Gastrocnemius medialis (tissue), 4 donors: Measurements from ENCODE around the gene MAOA.

Experiments used
- POLR2A ChIP-seq, 2 donors: fragments of 450-650 bp; IDR thresholded peaks; one replicate each; pipeline ENCODE4 v1.6.1; 2017; ENCODE audit warnings: antibody characterized with exemption in 2 of 2, mild to moderate bottlenecking in 2 of 2, moderate library complexity in 2 of 2
- TF ChIP-seq, protein P1 (sequence below), 5 experiments: fragments of 450-650 bp in 3 of 5; fragments of 200-600 bp in 2 of 5; sonication (generic) in 2 of 5; IDR thresholded peaks in 4 of 5; conservative IDR thresholded peaks in 1 of 5; 1 replicate in 4 of 5; 2 replicates in 1 of 5; pipeline ENCODE4 v1.5.1; 2016 to 2019; ENCODE audit warnings: antibody characterized with exemption in 5 of 5, mild to moderate bottlenecking in 3 of 5, moderate library complexity in 3 of 5

DNA sequence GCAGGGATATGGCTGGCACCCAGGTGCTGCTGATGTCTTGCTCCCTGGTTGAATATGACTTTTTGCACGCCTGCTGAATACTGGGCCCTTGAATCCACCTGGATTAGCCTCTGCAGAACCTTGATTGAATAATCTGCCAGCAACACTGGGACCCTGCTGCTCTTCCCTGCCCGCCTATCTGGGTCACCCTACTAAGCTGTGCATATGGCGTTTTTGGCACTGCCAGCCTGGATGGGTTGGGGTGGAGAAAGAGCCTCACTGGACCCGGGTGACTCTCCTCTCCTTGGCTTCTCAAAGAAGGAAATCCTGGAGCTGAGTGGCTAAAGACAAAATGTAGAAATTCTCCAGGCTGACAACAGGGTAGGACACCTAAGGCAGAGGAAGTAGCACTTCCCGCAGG lies 100.0 kb downstream of the MAOA start:
- TF ChIP-seq, protein P1, sequence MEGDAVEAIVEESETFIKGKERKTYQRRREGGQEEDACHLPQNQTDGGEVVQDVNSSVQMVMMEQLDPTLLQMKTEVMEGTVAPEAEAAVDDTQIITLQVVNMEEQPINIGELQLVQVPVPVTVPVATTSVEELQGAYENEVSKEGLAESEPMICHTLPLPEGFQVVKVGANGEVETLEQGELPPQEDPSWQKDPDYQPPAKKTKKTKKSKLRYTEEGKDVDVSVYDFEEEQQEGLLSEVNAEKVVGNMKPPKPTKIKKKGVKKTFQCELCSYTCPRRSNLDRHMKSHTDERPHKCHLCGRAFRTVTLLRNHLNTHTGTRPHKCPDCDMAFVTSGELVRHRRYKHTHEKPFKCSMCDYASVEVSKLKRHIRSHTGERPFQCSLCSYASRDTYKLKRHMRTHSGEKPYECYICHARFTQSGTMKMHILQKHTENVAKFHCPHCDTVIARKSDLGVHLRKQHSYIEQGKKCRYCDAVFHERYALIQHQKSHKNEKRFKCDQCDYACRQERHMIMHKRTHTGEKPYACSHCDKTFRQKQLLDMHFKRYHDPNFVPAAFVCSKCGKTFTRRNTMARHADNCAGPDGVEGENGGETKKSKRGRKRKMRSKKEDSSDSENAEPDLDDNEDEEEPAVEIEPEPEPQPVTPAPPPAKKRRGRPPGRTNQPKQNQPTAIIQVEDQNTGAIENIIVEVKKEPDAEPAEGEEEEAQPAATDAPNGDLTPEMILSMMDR (IDR thresholded peaks at IDR 0.05 in 4 of 5, conservative IDR thresholded peaks at IDR 0.05 in 1 of 5) = no peak
- TF ChIP-seq POLR2A (IDR thresholded peaks at IDR 0.05) = no peak
